NCI-H524 treated with DMSO at 0.1 percent for 48 hours (cell line): ENCODE data around the gene ATOSB.
"Not testable (repeated sequence)": the region's sequence is repeated elsewhere in the genome, so short reads cannot be mapped to it uniquely, and the experiment has no call there.

Experiments
- DNase-seq: peaks from one replicate; lab custom pipeline; 2025; lab: John Stamatoyannopoulos, UW

The ATOSB gene

GRCh38 chr9:35115680-35116538 is at the start of gene ATOSB:
Gene ATOSB (minus strand): TSS chr9:35115862. CDS start chr9:35108274, 7,588 bp downstream.
- DNase-seq: peak; percentile 82

- no peak for DNase-seq
These were observed 49.0 kb upstream of the ATOSB start for GRCh38 chr9:35164711-35165110.

GRCh38 chr9:35163413-35163812 is 47.8 kb upstream of the ATOSB start:
- no peak for DNase-seq

- peak; percentile 11 for DNase-seq
These were observed 47.1 kb upstream of the ATOSB start for GRCh38 chr9:35162605-35163315.

- peak; percentile 63 for DNase-seq
These were observed 46.3 kb upstream of the ATOSB start, which contains the start of gene UNC13B for GRCh38 chr9:35161713-35162604. Gene UNC13B (plus strand): TSS chr9:35162009. CDS start chr9:35162284, 275 bp downstream.

GRCh38 chr9:35158501-35159280 is 43.0 kb upstream of the ATOSB start:
- DNase-seq: no peak

- DNase-seq: not testable (repeated sequence)
These were observed 42.2 kb upstream of the ATOSB start for GRCh38 chr9:35157836-35158235.

GRCh38 chr9:35156781-35157180 is 41.1 kb upstream of the ATOSB start:
- no peak for DNase-seq

- DNase-seq: no peak
These were observed 37.3 kb upstream of the ATOSB start for GRCh38 chr9:35152926-35153325.

GRCh38 chr9:35147941-35148563 is 32.4 kb upstream of the ATOSB start:
- DNase-seq: not testable (repeated sequence)

- DNase-seq: no peak
These were observed 26.4 kb upstream of the ATOSB start for GRCh38 chr9:35142037-35142436.

GRCh38 chr9:35140093-35140492 is 24.4 kb upstream of the ATOSB start:
- DNase-seq: no peak

- no peak for DNase-seq
These were observed 21.2 kb upstream of the ATOSB start for GRCh38 chr9:35136866-35137265.

- no peak for DNase-seq
These were observed 20.3 kb upstream of the ATOSB start for GRCh38 chr9:35135988-35136387.

GRCh38 chr9:35134920-35135319 is 19.3 kb upstream of the ATOSB start:
- DNase-seq: no peak

GRCh38 chr9:35116898-35117551 is 1.4 kb upstream of the ATOSB start:
- peak; percentile 52 for DNase-seq

GRCh38 chr9:35116539-35116897 is 856 bp upstream of the ATOSB start:
- no peak for DNase-seq

- DNase-seq: no peak
These were observed 628 bp downstream of the ATOSB start for GRCh38 chr9:35114840-35115628.

GRCh38 chr9:35114113-35114839 is 1.4 kb downstream of the ATOSB start:
- DNase-seq: no peak
